Lower leg skin (tissue), 4 donors: Measurements from ENCODE around the gene DYNC2H1. TPM values are rescaled to one million over a fixed set of nuclear protein-coding genes. Genes with fewer than 3 reads are reported as not detected.

Experiments
- DNase-seq, 2 donors: peaks; one replicate each; pipeline ENCODE4 v3.0.0-alpha.2; 2019; ENCODE audit warnings: low spot score in 2 of 2
- H3K4me3 ChIP-seq: fragments of 200-600 bp; sonication (generic); 2 replicates; pipeline ENCODE4 v1.5.1; 2017; ENCODE audit warnings: mild to moderate bottlenecking, low read depth; ENCODE audit not compliant: poor library complexity, severe bottlenecking
- POLR2A ChIP-seq, 2 donors: fragments of 450-650 bp; IDR thresholded peaks; one replicate each; pipeline ENCODE4 v1.6.1; 2016 to 2017; ENCODE audit warnings: antibody characterized with exemption in 2 of 2, mild to moderate bottlenecking in 1 of 2, moderate library complexity in 1 of 2
- WGBS, 2 donors: methylation state at CpG; one replicate each; pipeline ENCODE4 v1.1.5; 2018; 5-methylcytosine and 5-hydroxymethylcytosine counted together
- intact Hi-C: fragments of 100-400 bp; cut with DNase I; formaldehyde crosslinking; loops from one replicate; pipeline ENCODE4 v1.15.0; 2023; ENCODE audit warnings: low total_unique reads
- total RNA-seq, 4 donors: library from RNA; depleted of rRNA; stranded (reverse); fragments of >200 nt; gene quantifications; one replicate each; pipeline ENCODE4 v1.1.0, GENCODE V29; 2016
- TF ChIP-seq, protein P1 (sequence below), 3 donors: fragments of 450-650 bp; IDR thresholded peaks; one replicate each; pipeline ENCODE4 v1.5.1; 2016; ENCODE audit warnings: antibody characterized with exemption in 3 of 3, mild to moderate bottlenecking in 3 of 3, moderate library complexity in 2 of 3

DYNC2H1 gene
- total RNA-seq, 4 donors from 2014 or later = 8.9 to 25.8 (median 13.8) TPM

DNA sequence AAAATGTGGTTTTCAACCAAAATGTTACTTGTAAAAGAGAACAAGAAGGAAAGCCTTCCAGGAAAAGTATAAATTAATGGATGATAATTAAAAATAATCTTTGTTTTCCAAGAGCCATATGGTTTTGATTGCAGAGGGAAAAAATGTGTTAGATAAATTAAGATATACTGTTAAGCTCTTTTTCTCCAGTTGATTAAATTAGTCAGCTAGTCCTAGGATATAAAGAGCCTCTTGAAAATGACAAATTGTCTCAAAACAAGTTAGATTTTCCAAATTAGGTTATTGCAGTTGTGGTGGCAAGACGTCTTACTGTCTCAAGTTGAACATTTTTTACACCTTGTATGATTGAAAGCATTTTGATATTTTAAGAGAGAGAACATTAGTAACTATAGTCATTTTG lies 110.9 kb downstream of the DYNC2H1 start:
- DNase-seq = no peak
- H3K4me3 ChIP-seq = no peak overlapping the region
- intact Hi-C loops = no loop called here
- TF ChIP-seq, protein P1, sequence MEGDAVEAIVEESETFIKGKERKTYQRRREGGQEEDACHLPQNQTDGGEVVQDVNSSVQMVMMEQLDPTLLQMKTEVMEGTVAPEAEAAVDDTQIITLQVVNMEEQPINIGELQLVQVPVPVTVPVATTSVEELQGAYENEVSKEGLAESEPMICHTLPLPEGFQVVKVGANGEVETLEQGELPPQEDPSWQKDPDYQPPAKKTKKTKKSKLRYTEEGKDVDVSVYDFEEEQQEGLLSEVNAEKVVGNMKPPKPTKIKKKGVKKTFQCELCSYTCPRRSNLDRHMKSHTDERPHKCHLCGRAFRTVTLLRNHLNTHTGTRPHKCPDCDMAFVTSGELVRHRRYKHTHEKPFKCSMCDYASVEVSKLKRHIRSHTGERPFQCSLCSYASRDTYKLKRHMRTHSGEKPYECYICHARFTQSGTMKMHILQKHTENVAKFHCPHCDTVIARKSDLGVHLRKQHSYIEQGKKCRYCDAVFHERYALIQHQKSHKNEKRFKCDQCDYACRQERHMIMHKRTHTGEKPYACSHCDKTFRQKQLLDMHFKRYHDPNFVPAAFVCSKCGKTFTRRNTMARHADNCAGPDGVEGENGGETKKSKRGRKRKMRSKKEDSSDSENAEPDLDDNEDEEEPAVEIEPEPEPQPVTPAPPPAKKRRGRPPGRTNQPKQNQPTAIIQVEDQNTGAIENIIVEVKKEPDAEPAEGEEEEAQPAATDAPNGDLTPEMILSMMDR (IDR thresholded peaks at IDR 0.05) = no peak
- TF ChIP-seq POLR2A (IDR thresholded peaks at IDR 0.05) = no peak
- WGBS, 2 donors = 89 to 95% methylated on average over 1 of the region's 1 CpG

DNA sequence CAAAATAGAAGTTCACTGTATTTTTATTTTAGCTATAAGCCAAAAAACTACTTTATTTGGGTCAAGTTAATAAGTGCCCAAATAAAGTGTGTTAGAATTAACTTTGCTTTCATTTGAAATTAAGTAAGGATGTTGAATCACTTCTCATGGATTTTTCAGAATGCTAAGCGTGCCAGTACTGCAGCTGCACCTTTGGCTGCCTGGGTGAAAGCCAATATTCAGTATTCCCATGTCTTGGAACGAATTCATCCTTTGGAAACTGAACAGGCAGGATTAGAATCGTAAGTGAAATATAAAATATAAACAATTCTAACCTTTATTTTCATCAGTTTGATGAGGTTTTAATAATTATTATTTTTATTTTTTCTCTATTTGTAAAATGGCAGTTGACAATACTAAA lies 113.6 kb downstream of the DYNC2H1 start:
- DNase-seq = no peak
- WGBS, 2 donors = 27 to 34% methylated on average over 3 of the region's 3 CpGs
- intact Hi-C loops = no loop called here
- TF ChIP-seq POLR2A (IDR thresholded peaks at IDR 0.05) = no peak
- TF ChIP-seq, protein P1 (IDR thresholded peaks at IDR 0.05) = no peak
- no peak overlapping the region for H3K4me3 ChIP-seq

DNA sequence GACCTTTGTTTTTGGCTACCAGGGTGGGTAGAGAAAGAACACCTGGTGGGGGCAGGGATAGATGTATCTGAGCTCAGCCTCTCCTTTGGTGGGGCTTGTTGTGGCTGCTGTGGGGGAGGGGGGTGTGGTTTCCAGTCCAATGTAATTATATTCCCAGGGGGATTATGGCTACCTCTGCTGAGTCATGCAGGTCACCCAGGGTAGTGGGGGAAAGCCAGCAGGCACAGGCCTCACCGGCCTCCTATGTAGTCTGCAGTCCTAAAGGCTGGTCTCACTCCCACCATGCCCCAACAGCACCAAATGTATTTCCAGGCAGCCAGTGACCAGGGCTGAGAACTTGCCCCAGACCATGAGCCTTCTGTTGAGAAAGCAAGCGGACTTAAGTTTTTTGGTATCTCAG lies 119.6 kb downstream of the DYNC2H1 start:
- no peak overlapping the region for H3K4me3 ChIP-seq
- TF ChIP-seq POLR2A (IDR thresholded peaks at IDR 0.05) = no peak
- TF ChIP-seq, protein P1 (IDR thresholded peaks at IDR 0.05) = no peak
- intact Hi-C loops = no loop called here
- 86 to 97% methylated on average over 2 of the region's 2 CpGs for WGBS, 2 donors
- DNase-seq = no peak

DNA sequence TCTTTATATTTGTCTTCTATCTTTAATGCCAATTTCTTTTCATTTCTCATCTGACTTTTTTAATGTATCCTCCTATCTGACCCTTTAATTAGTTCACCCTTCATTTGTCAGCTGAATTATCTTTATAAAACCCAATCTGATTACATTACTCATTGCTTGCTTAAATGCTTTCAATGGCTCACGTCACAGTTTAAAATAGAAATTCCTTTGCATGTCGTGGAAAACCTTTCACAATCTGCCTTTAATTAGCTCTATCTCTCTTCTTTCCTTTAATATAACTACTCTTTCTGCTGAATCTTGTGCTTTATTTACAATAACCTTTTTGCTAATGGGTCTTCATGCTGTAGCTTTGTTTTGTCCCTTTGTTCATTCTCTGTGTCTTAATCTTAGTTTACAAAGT lies 125.7 kb downstream of the DYNC2H1 start:
- intact Hi-C loops = no loop called here
- TF ChIP-seq, protein P1 (IDR thresholded peaks at IDR 0.05) = no peak
- no peak for TF ChIP-seq POLR2A (IDR thresholded peaks at IDR 0.05)
- WGBS, 2 donors = 59 to 63% methylated on average over 2 of the region's 2 CpGs
- no peak for DNase-seq
- no peak overlapping the region for H3K4me3 ChIP-seq

DNA sequence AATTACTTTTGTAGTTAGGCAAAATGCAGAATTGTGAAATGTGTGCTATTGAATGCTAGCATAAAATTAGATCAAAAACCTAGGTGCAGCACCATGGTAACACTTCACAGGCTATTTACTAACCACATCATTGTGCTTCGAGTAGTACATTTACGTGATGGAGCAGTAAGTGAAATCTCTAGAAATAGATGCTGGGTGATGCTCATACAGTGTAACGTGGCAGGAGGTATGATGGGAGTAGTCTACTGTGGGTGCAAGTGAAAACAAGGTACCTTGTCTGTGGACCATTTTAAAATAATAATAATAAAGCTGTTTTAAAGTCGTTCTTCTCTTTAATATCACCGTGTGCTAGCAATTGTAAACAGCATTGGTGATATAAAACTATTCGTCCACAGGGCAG lies 132.3 kb downstream of the DYNC2H1 start:
- H3K4me3 ChIP-seq = no peak overlapping the region
- no peak for DNase-seq
- 86 to 91% methylated on average over 6 of the region's 6 CpGs for WGBS, 2 donors
- TF ChIP-seq, protein P1 (IDR thresholded peaks at IDR 0.05) = no peak
- TF ChIP-seq POLR2A (IDR thresholded peaks at IDR 0.05) = no peak
- intact Hi-C loops = no loop called here

DNA sequence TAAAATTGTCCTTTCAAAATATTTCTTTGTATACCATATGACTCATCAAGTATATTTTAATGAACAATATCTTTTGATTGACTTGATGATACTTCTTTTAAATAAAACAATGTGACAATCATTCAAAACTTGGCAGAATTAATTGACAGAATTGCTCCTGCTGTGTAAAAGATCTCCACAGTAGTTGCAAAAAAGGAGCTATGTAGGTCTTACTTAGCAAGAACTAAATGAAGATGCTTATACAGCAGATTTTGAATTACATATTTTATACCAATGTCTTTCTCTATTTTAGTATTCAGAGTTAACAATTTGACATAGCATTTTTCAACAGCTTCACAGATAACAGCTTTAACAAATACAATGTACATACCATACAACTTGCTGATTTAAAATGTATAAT lies 144.9 kb downstream of the DYNC2H1 start:
- intact Hi-C loops = no loop called here
- no peak overlapping the region for H3K4me3 ChIP-seq
- DNase-seq = no peak
- TF ChIP-seq, protein P1 (IDR thresholded peaks at IDR 0.05) = no peak
- no peak for TF ChIP-seq POLR2A (IDR thresholded peaks at IDR 0.05)
